PC-3 (cell line): ENCODE data around the gene HPN.

Experiments used
- CTCF ChIP-seq: fragments of 300-600 bp; sonication (generic); conservative IDR thresholded peaks from 2 replicates; pipeline ENCODE4 v1.5.1; 2017; ENCODE audit warnings: antibody characterized with exemption, low read depth, mild to moderate bottlenecking, low read length
- EZH2phosphoT487 ChIP-seq: fragments of 300-600 bp; sonication (generic); IDR thresholded peaks from 2 replicates; pipeline ENCODE4 v1.6.1; 2018; ENCODE audit warnings: mild to moderate bottlenecking, antibody characterized with exemption, low read length, borderline replicate concordance

- no peak for TF ChIP-seq CTCF
- no peak for TF ChIP-seq EZH2phosphoT487
These were observed 26.1 kb upstream of the HPN start for GRCh38 chr19:35015270-35015953.
